ENCODE data around the gene MICAL3.
A peak's percentile ranks its signal among the peaks of the same experiment; 100 is the strongest.

Gene MICAL3

DNA sequence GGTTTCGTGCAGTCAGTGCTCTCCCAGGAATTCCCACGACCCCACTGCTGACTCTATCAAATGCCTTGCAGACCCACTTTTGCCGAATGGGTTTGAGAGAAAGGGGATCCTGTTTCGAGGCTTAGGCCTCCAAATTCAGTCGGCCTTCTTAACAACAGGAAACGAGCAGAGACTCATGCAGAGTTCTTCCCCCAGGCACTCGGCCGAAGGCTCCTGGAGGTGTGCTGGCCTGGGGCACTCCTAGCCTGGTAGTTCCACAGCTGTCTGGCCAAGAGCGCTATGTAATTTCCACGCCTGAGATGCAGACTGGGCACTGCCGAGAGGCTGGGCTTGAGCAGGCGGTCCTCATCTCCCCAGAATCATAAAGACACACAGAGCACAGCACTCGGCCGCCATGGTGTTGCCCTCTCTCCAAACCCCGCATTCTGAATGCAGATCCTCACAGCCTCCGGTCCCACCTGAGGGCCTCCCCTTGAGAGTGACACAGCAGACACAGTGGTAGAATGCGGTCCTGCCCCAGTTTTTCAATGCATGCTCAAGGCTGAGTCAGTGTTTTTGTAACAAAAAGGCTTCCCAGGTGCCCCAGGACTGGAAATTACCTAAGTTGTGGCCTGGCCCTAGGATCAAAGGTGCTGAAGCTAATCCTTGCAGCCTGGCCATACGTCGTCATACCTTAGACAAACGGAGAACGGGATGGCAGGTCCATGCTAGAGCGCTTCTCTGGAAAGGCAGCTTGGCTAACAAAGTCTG, 219.9 kb downstream of the MICAL3 start:
- Histone ChIP-seq H3K79me2 (ENCODE audit: low read length) (no peaks in the 10 kb centered on the region), H4K20me1 (ENCODE audit: insufficient read depth, low read length) (no peaks in the 10 kb centered on the region)

GRCh38 chr22:17803609-17804270, 220.6 kb downstream of the MICAL3 start:
- H3K9ac ChIP-seq (ENCODE audit: low read length), result no peak overlapping the region
- no peak for TF ChIP-seq EZH2phosphoT487 (IDR thresholded peaks at IDR 0.05; ENCODE audit: low read depth)
- TF ChIP-seq, protein P1, sequence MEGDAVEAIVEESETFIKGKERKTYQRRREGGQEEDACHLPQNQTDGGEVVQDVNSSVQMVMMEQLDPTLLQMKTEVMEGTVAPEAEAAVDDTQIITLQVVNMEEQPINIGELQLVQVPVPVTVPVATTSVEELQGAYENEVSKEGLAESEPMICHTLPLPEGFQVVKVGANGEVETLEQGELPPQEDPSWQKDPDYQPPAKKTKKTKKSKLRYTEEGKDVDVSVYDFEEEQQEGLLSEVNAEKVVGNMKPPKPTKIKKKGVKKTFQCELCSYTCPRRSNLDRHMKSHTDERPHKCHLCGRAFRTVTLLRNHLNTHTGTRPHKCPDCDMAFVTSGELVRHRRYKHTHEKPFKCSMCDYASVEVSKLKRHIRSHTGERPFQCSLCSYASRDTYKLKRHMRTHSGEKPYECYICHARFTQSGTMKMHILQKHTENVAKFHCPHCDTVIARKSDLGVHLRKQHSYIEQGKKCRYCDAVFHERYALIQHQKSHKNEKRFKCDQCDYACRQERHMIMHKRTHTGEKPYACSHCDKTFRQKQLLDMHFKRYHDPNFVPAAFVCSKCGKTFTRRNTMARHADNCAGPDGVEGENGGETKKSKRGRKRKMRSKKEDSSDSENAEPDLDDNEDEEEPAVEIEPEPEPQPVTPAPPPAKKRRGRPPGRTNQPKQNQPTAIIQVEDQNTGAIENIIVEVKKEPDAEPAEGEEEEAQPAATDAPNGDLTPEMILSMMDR (IDR thresholded peaks at IDR 0.05; ENCODE audit: low read depth, low read length), result no peak
- no peak overlapping the region for H3K27ac ChIP-seq (ENCODE audit: low read length)
- H4K20me1 ChIP-seq (ENCODE audit: insufficient read depth, low read length), result no peaks in the 10 kb centered on the region
- H3K79me2 ChIP-seq (ENCODE audit: low read length), result peaks cover 4% of the 10 kb centered on the region; the same call in 1 of the 2 replicates
- H2AFZ ChIP-seq (ENCODE audit: low read depth, low read length), result no peak overlapping the region
- peaks cover 62% of the 10 kb centered on the region for H3K36me3 ChIP-seq (replicated peaks; ENCODE audit: low read depth, low read length)
- peaks cover 54% of the 10 kb centered on the region for H3K4me1 ChIP-seq (ENCODE audit: low read length)
- no peak overlapping the region for H3K4me2 ChIP-seq (ENCODE audit: low read length)
- no peaks in the 10 kb centered on the region for H3K27me3 ChIP-seq (ENCODE audit: low read depth, low read length)
- no peaks in the 10 kb centered on the region for H3K9me3 ChIP-seq (ENCODE audit: insufficient read depth, low read length)
- H3K4me3 ChIP-seq (ENCODE audit: low read length), result no peak overlapping the region

More for the DNA sequence above, 219.9 kb downstream of the MICAL3 start:
- H3K27me3 ChIP-seq (ENCODE audit: low read depth, low read length), result no peaks in the 10 kb centered on the region
- no peak overlapping the region for H3K27ac ChIP-seq (ENCODE audit: low read length)
- no peak overlapping the region for H3K9ac ChIP-seq (ENCODE audit: low read length)
- peaks cover 67% of the 10 kb centered on the region for H3K36me3 ChIP-seq (replicated peaks; ENCODE audit: low read depth, low read length)
- no peak overlapping the region for H3K4me3 ChIP-seq (ENCODE audit: low read length)
- no peaks in the 10 kb centered on the region for H3K9me3 ChIP-seq (ENCODE audit: insufficient read depth, low read length)
- no peak overlapping the region for H2AFZ ChIP-seq (ENCODE audit: low read depth, low read length)
- peaks cover 54% of the 10 kb centered on the region for H3K4me1 ChIP-seq (ENCODE audit: low read length)
- TF ChIP-seq, protein P1 (IDR thresholded peaks at IDR 0.05; ENCODE audit: low read depth, low read length), result no peak
- H3K4me2 ChIP-seq (ENCODE audit: low read length), result no peak overlapping the region

DNA sequence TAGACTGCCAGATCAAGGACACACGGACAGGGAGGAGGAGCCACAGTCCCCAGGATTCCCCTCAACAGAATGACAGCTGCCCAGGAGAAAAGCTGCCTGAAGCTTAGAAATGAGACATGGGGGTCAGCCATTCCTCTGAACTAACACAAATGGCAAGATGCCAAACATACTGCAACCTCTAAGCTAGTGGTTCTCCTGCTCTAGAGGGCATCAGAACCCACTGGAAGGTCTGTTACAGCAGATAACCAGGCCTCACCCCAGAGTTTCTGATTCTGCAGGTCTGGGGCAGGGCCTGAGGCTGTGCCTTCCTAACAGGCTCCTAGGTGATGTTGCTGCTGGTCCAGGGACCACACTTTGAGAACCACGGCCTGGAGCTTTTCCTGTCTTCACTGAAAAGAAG, 221.5 kb downstream of the MICAL3 start:
- TF ChIP-seq, protein P1 (IDR thresholded peaks at IDR 0.05; ENCODE audit: low read depth, low read length), result no peak
- TF ChIP-seq EZH2phosphoT487 (IDR thresholded peaks at IDR 0.05; ENCODE audit: low read depth), result no peak
- H3K4me2 ChIP-seq (ENCODE audit: low read length), result no peak overlapping the region
- peaks cover 54% of the 10 kb centered on the region for H3K36me3 ChIP-seq (replicated peaks; ENCODE audit: low read depth, low read length)
- H3K27ac ChIP-seq (ENCODE audit: low read length), result peak overlapping the region; percentile 98
- H3K9ac ChIP-seq (ENCODE audit: low read length), result no peak overlapping the region; the same call in 1 of the 2 replicates
- peaks cover 63% of the 10 kb centered on the region for H3K4me1 ChIP-seq (ENCODE audit: low read length)
- peaks cover 5% of the 10 kb centered on the region for H3K79me2 ChIP-seq (ENCODE audit: low read length)
- H4K20me1 ChIP-seq (ENCODE audit: insufficient read depth, low read length), result no peaks in the 10 kb centered on the region
- no peak overlapping the region for H2AFZ ChIP-seq (ENCODE audit: low read depth, low read length)
- H3K27me3 ChIP-seq (ENCODE audit: low read depth, low read length), result no peaks in the 10 kb centered on the region
- no peak overlapping the region for H3K4me3 ChIP-seq (ENCODE audit: low read length)
- H3K9me3 ChIP-seq (ENCODE audit: insufficient read depth, low read length), result no peaks in the 10 kb centered on the region

- Histone ChIP-seq H3K27ac (ENCODE audit: low read length) (peak overlapping the region; percentile 98), H4K20me1 (ENCODE audit: insufficient read depth, low read length) (no peaks in the 10 kb centered on the region), H3K9me3 (ENCODE audit: insufficient read depth, low read length) (no peaks in the 10 kb centered on the region), H3K27me3 (ENCODE audit: low read depth, low read length) (no peaks in the 10 kb centered on the region), H3K4me1 (ENCODE audit: low read length) (peaks cover 67% of the 10 kb centered on the region), H2AFZ (ENCODE audit: low read depth, low read length) (no peak overlapping the region), H3K36me3 (replicated peaks; ENCODE audit: low read depth, low read length) (peaks cover 49% of the 10 kb centered on the region), H3K9ac (ENCODE audit: low read length) (no peak overlapping the region; the same call in 1 of the 2 replicates), H3K79me2 (ENCODE audit: low read length) (peaks cover 9% of the 10 kb centered on the region), H3K4me3 (ENCODE audit: low read length) (no peak overlapping the region), H3K4me2 (ENCODE audit: low read length) (no peak overlapping the region)
- no peak for TF ChIP-seq EZH2phosphoT487 (IDR thresholded peaks at IDR 0.05; ENCODE audit: low read depth)
- TF ChIP-seq, protein P1 (IDR thresholded peaks at IDR 0.05; ENCODE audit: low read depth, low read length), result no peak
These were observed 221.9 kb downstream of the MICAL3 start for GRCh38 chr22:17802411-17802810.

All from OCI-LY3 (cell line).